ENCODE data around the gene RNF214.

GRCh38 chr11:117328375-117329010, 96.0 kb downstream of the RNF214 start:
- no peak for TF ChIP-seq POLR2A (IDR thresholded peaks at IDR 0.05)
- no peak for TF ChIP-seq EP300 (IDR thresholded peaks at IDR 0.05)
- peak in 1 of 4 experiments; percentile 12 for TF ChIP-seq CTCF (IDR thresholded peaks at IDR 0.05)
- TF ChIP-seq POLR2AphosphoS5 (IDR thresholded peaks at IDR 0.05), result peak; percentile 28 to 52 (median 39)
